NCI-H460 (cell line): Measurements from ENCODE around the gene PSMA7. TPM values are rescaled to one million over a fixed set of nuclear protein-coding genes. Genes with fewer than 3 reads are reported as not detected.
A peak's percentile ranks its signal among the peaks of the same experiment; 100 is the strongest.
"Not testable (repeated sequence)": the region's sequence is repeated elsewhere in the genome, so short reads cannot be mapped to it uniquely, and the experiment has no call there.

Experiments
- DNase-seq: peaks from one replicate; pipeline ENCODE4 v3.0.0-alpha.2; 2016; ENCODE audit warnings: low read depth; ENCODE audit errors: extremely low read depth
- total RNA-seq: library from RNA; depleted of rRNA; stranded (reverse); fragments of >200 nt; shearing (Covaris generic); gene quantifications from 2 replicates; pipeline ENCODE4 v1.2.3, GENCODE V29; 2014

Gene PSMA7
- total RNA-seq, 1 experiment from 2014 or later, result 406 TPM

GRCh38 chr20:62121776-62122653, 21.2 kb downstream of the PSMA7 start, which contains the start of gene LSM14B:
Gene LSM14B (plus strand): TSS chr20:62122475. CDS start chr20:62122667, 192 bp downstream.
- peak; percentile 95 for DNase-seq

DNA sequence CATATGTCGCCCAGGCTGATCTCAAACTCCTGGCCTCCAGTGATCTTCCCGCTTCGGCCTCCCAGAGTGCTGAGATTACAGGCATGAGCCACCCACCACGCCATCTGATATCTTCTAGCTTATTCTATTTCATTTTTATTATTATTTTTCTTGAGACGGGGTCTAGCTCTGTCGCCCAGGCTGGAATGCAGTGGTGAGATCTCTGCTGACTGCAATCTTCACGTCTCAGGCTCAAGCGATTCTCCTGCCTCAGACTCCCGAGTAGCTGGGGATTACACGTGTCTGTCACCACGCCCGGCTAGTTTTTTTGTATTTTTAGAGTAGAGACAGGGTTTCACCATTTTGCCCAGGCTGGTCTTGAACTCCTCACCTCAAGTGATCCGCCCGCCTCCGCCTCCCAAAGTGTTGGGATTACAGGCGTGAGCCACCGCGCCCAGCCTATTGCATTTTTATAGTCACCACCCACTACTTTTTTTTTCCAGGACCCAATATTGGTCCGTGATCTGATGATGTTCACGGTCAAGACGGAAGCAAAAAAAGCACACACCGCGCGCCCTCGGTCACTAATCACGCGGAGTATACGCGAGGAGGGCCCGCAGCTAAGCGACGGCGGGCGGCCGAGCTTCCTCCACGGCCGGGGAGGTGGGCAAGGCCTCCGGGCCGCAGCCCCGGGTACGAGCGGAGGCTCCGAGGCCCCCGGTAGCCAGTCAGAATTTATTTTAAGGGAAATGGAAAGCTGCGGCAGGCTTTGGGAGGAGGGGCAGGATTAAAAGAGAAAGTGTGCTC, 22.0 kb downstream of the PSMA7 start:
- no peak for DNase-seq

- DNase-seq, result no peak
These were observed 22.8 kb downstream of the PSMA7 start for GRCh38 chr20:62120365-62120762.

GRCh38 chr20:62119591-62120364, 23.4 kb downstream of the PSMA7 start:
- no peak for DNase-seq

- no peak for DNase-seq
These were observed 24.1 kb downstream of the PSMA7 start for GRCh38 chr20:62119115-62119514.

- DNase-seq, result no peak
These were observed 24.8 kb downstream of the PSMA7 start for GRCh38 chr20:62118113-62119043.

DNA sequence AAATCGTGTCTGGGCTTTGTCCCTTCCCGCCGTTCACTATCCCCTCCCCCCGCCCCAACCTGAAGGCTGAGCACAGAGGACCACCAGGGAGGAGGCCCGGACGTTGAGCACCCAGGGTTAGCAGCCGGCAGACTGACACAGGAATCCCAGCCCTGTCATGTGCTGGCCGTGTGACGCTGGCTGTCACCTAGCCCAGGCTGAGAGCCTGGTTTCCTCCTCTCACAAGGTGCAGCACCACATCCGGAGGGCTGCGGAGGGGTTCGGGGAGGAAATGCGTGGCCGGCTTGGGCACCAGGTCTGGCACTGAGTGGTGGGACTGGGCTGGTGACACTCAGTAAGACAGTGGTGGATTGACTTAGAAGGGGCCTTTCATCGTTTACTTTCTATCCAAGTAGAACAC, 25.5 kb downstream of the PSMA7 start:
- no peak for DNase-seq

DNA sequence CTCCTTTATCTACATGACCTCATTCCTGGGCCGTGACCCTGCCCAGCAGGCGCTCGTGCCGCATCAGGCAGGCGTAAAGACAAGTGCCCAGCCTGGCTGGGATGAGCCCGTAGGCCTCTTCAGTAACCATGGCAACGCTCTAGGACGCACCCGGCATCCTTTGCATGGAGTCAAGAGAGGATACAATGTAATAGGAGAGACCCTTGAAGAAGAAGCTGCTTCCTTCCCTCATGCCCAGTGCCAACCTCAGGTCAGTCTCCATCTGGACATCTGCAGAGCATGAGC, 25.9 kb downstream of the PSMA7 start:
- no peak for DNase-seq

DNA sequence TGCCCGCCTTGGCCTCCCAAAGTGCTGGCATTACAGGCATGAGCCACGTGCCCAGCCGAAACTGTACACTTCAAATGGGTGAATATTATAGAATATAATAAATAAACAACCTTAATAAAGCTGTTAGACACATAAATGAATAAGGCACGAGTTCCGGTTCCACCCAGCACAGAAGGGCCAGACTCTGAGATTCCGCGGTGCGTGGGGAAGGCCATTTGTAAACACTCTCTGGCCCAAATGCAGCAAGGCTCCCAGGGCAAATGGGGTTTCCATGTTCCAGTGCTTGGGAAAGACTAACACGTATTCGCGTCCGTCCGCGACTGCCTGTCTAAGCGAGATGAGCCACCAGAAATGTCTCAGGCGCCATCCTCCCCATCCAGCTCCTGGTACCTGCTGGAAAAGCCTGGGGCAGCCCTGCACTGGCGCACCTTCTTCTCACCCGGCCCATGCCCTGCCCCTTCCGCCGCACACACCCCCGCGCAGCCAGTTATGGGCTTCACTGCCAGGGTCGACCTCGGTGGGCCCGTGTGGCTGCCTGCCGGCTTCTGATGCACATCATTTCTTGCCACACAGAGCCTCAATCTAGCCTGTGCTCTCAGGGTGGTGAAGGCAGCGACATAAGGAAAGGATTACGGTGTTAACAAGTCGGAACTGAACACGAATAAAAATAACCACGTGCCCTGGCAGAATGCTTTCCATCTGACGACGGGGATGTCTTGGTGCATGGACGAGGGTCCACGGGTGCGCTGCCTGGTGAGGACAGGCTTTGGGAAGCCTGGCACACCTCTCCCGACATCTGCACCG, 26.4 kb downstream of the PSMA7 start:
- no peak for DNase-seq

GRCh38 chr20:62115800-62116407, 27.3 kb downstream of the PSMA7 start:
- DNase-seq, result not testable (repeated sequence)

GRCh38 chr20:62114894-62115293, 28.3 kb downstream of the PSMA7 start:
- no peak for DNase-seq

GRCh38 chr20:62112368-62112767, 30.8 kb downstream of the PSMA7 start:
- DNase-seq, result no peak

DNA sequence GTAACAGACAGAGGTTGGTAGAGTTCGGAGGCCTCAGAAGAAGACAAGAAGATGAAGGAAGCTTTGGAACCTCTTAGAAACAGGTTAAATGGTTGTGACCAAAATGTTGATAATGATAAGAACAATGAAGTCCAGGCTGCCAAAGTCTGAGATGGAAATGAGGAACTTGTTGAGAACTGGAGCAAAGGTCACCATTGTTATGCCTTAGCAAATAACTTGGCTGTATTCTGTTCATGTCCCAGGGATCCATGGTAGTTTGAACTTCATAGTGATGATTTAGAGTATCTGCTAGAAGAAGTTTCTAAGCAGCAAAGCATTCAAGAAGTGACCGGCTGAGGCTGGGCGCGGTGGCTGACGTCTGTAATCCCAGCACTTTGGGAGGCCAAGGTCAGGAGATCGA, 32.0 kb downstream of the PSMA7 start:
- DNase-seq, result no peak

- no peak for DNase-seq
These were observed 37.6 kb downstream of the PSMA7 start for GRCh38 chr20:62105592-62105991.

DNA sequence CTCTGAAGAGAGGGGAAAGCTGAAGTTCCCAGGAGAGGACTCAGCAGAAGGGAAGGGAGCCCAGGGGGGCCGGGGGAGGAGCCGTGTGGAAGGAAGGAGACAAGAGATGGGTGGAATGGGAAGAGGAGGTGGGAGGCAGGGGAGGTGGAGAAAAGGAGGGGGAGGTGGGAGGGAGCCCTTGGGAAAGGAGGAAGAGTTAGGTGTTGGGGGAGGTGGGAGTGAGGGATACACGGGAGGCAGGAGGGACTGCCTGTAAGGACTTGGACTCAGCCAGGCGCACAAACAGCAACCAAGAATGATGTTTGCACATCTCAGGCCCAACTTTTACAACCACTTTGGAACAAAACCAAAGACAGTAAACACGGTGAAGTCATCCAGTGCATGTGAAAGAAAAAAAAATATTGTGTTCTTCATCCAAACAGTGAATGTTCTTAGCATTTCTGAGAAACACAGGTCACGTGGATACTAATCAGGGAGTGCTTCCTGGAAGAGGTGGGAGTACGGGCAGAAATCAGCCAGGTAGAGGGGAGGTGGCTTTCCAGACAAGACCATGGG, 38.3 kb downstream of the PSMA7 start:
- no peak for DNase-seq

DNA sequence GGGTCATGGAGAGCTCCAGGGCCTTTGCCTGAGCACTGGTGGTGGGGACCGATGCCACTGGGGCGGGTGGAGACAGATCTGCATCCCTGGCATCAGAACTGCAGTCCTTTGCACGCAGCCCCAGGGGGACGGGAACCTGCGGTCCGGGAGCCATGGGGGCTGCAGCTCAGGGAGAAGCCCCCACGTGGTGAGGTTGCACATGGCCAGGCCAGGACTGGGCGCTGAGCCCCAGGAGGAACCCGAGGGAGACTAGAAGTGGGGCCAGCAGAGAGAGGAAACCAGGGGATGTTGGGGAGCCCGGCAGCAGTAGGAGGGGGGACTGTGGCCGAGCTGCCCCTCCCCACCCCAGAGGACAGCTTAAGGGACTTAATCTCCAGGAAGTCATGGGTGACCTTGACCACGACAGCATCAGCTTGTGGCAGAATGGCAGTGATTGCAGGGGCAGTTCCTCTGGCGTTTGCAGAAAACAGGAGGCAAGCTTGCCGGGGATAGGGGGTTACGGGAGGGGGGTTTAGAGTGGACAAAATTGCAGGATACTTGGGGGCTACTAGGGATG, 38.9 kb downstream of the PSMA7 start:
- DNase-seq, result no peak

DNA sequence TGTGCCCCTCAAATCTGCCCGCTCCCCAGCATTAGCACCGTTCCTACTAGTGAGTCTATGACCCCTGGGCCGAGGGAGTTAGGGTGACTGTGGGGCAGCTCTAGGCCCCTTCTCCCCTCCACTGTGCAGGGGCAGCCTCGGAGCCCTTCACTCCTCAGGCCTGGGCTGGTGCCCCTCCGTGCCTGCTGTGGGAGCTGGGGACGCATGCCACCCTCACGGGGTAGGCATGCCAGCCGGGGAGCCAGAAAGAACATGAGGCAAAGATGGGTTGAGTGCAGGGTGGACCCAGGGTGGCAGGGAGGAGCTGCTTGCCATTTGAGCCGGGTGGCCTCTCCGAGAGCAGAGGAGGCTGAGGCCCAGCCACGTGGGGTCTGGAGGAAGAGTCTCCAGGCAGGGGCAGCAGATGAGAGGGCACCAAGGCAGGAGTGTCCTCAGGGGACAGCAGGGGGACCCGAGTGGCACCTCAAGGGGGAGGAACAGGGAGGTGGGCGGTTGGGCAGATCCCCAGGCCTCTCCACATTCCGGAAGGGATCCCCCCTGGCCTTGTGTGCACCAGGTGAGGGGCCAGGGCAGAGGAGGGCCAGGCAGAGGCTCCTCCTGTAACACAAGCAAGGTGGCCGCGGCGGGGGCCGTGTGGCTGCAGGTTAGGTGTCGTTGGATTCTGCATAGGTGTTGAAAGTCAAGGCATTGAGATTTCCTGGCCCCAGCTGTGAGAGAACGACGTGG, 39.5 kb downstream of the PSMA7 start:
- DNase-seq, result no peak

- DNase-seq, result no peak
These were observed 42.1 kb downstream of the PSMA7 start for GRCh38 chr20:62101078-62101477.
